Measurements from ENCODE around the gene CARD11. TPM values are rescaled to one million over a fixed set of nuclear protein-coding genes. Genes with fewer than 3 reads are reported as not detected.

Gene CARD11
- total RNA-seq, 1 donor from 2014 or later, result 11.0 TPM

- no peaks in the 10 kb centered on the region for H3K4me1 Mint-ChIP-seq (ENCODE audit: low read depth)
- no peak for TF ChIP-seq CTCF (IDR thresholded peaks at IDR 0.05; ENCODE audit: unreplicated experiment)
- H3K9me3 Mint-ChIP-seq (ENCODE audit: low read depth), result peaks cover 10% of the 10 kb centered on the region
- no peaks in the 10 kb centered on the region for H3K36me3 Mint-ChIP-seq (ENCODE audit: insufficient read depth)
- DNase-seq (ENCODE audit: low spot score, unreplicated experiment), result no peak
- H3K27me3 Mint-ChIP-seq, result peaks cover 6% of the 10 kb centered on the region
- H3K4me3 Mint-ChIP-seq (ENCODE audit: low read depth), result no peak overlapping the region
- H3K27ac Mint-ChIP-seq, result no peak overlapping the region
Observed at GRCh38 chr7:3070908-3071307, 27.2 kb upstream of the CARD11 start.

- H3K27ac Mint-ChIP-seq, result no peak overlapping the region
- H3K27me3 Mint-ChIP-seq, result peaks cover 6% of the 10 kb centered on the region
- no peak overlapping the region for H3K4me3 Mint-ChIP-seq (ENCODE audit: low read depth)
- H3K9me3 Mint-ChIP-seq (ENCODE audit: low read depth), result peaks cover 8% of the 10 kb centered on the region
- no peaks in the 10 kb centered on the region for H3K4me1 Mint-ChIP-seq (ENCODE audit: low read depth)
- no peak for TF ChIP-seq CTCF (IDR thresholded peaks at IDR 0.05; ENCODE audit: unreplicated experiment)
- no peak for DNase-seq (ENCODE audit: low spot score, unreplicated experiment)
- H3K36me3 Mint-ChIP-seq (ENCODE audit: insufficient read depth), result no peaks in the 10 kb centered on the region
Observed at GRCh38 chr7:3069771-3070449, 26.2 kb upstream of the CARD11 start.

- Mint-ChIP-seq H3K36me3 (ENCODE audit: insufficient read depth) (no peaks in the 10 kb centered on the region), H3K4me1 (ENCODE audit: low read depth) (no peaks in the 10 kb centered on the region), H3K27me3 (peaks cover 6% of the 10 kb centered on the region), H3K9me3 (ENCODE audit: low read depth) (peaks cover 8% of the 10 kb centered on the region), H3K27ac (no peak overlapping the region), H3K4me3 (ENCODE audit: low read depth) (no peak overlapping the region)
- no peak for TF ChIP-seq CTCF (IDR thresholded peaks at IDR 0.05; ENCODE audit: unreplicated experiment)
- no peak for DNase-seq (ENCODE audit: low spot score, unreplicated experiment)
Observed at GRCh38 chr7:3068530-3068929, 24.9 kb upstream of the CARD11 start.

- Mint-ChIP-seq H3K27ac (no peak overlapping the region), H3K27me3 (peaks cover 6% of the 10 kb centered on the region), H3K4me1 (ENCODE audit: low read depth) (no peaks in the 10 kb centered on the region), H3K9me3 (ENCODE audit: low read depth) (peaks cover 8% of the 10 kb centered on the region), H3K36me3 (ENCODE audit: insufficient read depth) (no peaks in the 10 kb centered on the region), H3K4me3 (ENCODE audit: low read depth) (no peak overlapping the region)
- no peak for DNase-seq (ENCODE audit: low spot score, unreplicated experiment)
- no peak for TF ChIP-seq CTCF (IDR thresholded peaks at IDR 0.05; ENCODE audit: unreplicated experiment)
Observed at GRCh38 chr7:3067606-3068380, 24.1 kb upstream of the CARD11 start.

GRCh38 chr7:3067193-3067592 is 23.5 kb upstream of the CARD11 start:
- Mint-ChIP-seq H3K9me3 (ENCODE audit: low read depth) (peaks cover 8% of the 10 kb centered on the region), H3K4me3 (ENCODE audit: low read depth) (no peak overlapping the region), H3K27ac (no peak overlapping the region), H3K36me3 (ENCODE audit: insufficient read depth) (no peaks in the 10 kb centered on the region), H3K4me1 (ENCODE audit: low read depth) (peaks cover 1% of the 10 kb centered on the region), H3K27me3 (peaks cover 3% of the 10 kb centered on the region)
- no peak for DNase-seq (ENCODE audit: low spot score, unreplicated experiment)
- TF ChIP-seq CTCF (IDR thresholded peaks at IDR 0.05; ENCODE audit: unreplicated experiment), result no peak

Measured in progenitor cell of endocrine pancreas (in vitro differentiated cells).